ENCODE results near the gene MLYCD.

The MLYCD gene

GRCh38 chr16:83903751-83904150 lies 4.8 kb downstream of the MLYCD start (continued):
- TF ChIP-seq TSHZ1 (tag by site-specific recombination; IDR thresholded peaks at IDR 0.05; ENCODE audit: borderline replicate concordance) (no peak), ZEB2 (tag by site-specific recombination; IDR thresholded peaks at IDR 0.05) (no peak), ZNF600 (tag by site-specific recombination; IDR thresholded peaks at IDR 0.05) (no peak), ZNF214 (tag by site-specific recombination; IDR thresholded peaks at IDR 0.05; ENCODE audit: borderline replicate concordance) (no peak)

- no peak for TF ChIP-seq ZFP69B (tag by site-specific recombination; IDR thresholded peaks at IDR 0.05)
- no peak for TF ChIP-seq ZNF362 (tag by site-specific recombination; IDR thresholded peaks at IDR 0.05)
- TF ChIP-seq ZNF596 (tag by site-specific recombination; IDR thresholded peaks at IDR 0.05): no peak
- no peak for TF ChIP-seq FEZF1 (tag by site-specific recombination; IDR thresholded peaks at IDR 0.05)
- no peak for TF ChIP-seq ZNF423 (tag by site-specific recombination; IDR thresholded peaks at IDR 0.05)
- no peak for TF ChIP-seq SALL2 (tag by site-specific recombination; IDR thresholded peaks at IDR 0.05; ENCODE audit: borderline replicate concordance)
- no peak for TF ChIP-seq ZBTB10 (tag by site-specific recombination; IDR thresholded peaks at IDR 0.05)
- TF ChIP-seq RBAK (tag by site-specific recombination; IDR thresholded peaks at IDR 0.05): no peak
- no peak for TF ChIP-seq ZNF624 (tag by site-specific recombination; IDR thresholded peaks at IDR 0.05)
- TF ChIP-seq INSM2 (tag by site-specific recombination; IDR thresholded peaks at IDR 0.05): no peak
- TF ChIP-seq ZNF530 (tag by site-specific recombination; IDR thresholded peaks at IDR 0.05; ENCODE audit: low read depth): no peak
- no peak for TF ChIP-seq KLF10 (tag by site-specific recombination; IDR thresholded peaks at IDR 0.05)
- TF ChIP-seq ZNF548 (tag by site-specific recombination; IDR thresholded peaks at IDR 0.05): no peak
- no peak for TF ChIP-seq ZNF514 (tag by site-specific recombination; IDR thresholded peaks at IDR 0.05)
- no peak for TF ChIP-seq ZNF701 (tag by site-specific recombination; IDR thresholded peaks at IDR 0.05)
- TF ChIP-seq ZBTB44 (tag by site-specific recombination; IDR thresholded peaks at IDR 0.05): no peak
- TF ChIP-seq SCRT1 (tag by site-specific recombination; IDR thresholded peaks at IDR 0.05; ENCODE audit: borderline replicate concordance): no peak
- Histone ChIP-seq H3K4me1 (ENCODE audit: control insufficient read depth, insufficient read depth, low read length) (no peaks in the 10 kb centered on the region), H3K4me3 (ENCODE audit: low read depth, low read length) (no peak overlapping the region), H3K27ac (ENCODE audit: extremely low read depth, low read depth, low read length) (no peak overlapping the region), H3K36me3 (ENCODE audit: control insufficient read depth in 2 of 2, insufficient read depth in 1 of 2, low read length in 2 of 2) (peaks cover 0 to 33% of the 10 kb centered on the region in 2 experiments; a peak in 2 of 3 replicates), H3K9me3 (ENCODE audit: control insufficient read depth, insufficient read depth, low read depth, low read length) (no peaks in the 10 kb centered on the region)
- ChIA-PET CTCF (no interaction called here), POLR2A (interaction anchor here (1.1 kb wide), 1 partner anchor 20 kb away, joined by 3 read pairs; no protein-coding TSS in a partner anchor)
Measured at GRCh38 chr16:83906683-83907082, 7.8 kb downstream of the MLYCD start.

Data from HEK293 (cell line).